ENCODE results near the gene INTS14.

DNA sequence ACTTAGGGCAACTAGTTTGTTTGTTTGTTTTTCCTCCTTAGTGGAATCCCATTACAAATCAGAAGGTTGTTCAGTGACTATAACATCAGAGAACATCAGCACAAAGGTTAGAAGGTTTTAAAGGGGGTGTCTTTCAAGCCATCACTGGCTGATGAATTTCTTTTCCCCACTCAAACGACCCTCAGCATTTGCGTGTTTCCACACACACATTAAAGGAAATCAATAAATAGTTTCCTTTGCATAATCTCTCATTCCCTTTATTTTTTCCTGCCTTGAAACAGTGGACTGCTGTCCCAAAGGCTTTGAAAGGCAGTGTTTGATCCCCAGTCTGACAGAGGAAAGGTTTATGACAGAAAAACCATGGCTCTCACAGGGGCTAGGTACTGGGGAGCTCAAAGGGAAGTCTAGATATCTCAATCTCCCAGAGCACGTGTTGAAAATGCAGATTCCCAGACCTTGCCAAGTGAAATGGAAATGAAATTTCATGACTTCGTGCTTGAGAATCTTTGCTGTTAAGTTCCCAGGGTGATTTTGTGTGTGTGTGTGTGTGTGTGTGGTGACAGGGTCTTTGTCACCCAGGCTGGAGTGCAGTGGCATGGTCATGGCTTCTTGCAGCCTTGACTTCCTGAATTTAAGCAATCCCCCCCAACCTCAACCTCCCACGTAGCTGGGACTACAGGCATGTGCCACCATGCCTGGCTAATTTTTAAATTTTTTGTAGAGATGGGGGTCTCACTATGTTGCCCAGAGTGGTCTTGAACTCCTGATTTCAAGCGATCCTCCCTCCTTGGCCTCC, 2.2 kb upstream of the INTS14 start:
- TF ChIP-seq POLR2A (IDR thresholded peaks at IDR 0.05): no peak
- TF ChIP-seq, protein P1, sequence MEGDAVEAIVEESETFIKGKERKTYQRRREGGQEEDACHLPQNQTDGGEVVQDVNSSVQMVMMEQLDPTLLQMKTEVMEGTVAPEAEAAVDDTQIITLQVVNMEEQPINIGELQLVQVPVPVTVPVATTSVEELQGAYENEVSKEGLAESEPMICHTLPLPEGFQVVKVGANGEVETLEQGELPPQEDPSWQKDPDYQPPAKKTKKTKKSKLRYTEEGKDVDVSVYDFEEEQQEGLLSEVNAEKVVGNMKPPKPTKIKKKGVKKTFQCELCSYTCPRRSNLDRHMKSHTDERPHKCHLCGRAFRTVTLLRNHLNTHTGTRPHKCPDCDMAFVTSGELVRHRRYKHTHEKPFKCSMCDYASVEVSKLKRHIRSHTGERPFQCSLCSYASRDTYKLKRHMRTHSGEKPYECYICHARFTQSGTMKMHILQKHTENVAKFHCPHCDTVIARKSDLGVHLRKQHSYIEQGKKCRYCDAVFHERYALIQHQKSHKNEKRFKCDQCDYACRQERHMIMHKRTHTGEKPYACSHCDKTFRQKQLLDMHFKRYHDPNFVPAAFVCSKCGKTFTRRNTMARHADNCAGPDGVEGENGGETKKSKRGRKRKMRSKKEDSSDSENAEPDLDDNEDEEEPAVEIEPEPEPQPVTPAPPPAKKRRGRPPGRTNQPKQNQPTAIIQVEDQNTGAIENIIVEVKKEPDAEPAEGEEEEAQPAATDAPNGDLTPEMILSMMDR (IDR thresholded peaks at IDR 0.05): no peak
